GM12891 (cell line): Measurements from ENCODE around the gene LGI2.

Experiments
- POLR2A ChIP-seq: IDR thresholded peaks from 2 replicates; pipeline ENCODE4 v1.6.1; 2011; ENCODE audit warnings: low read depth, low read length, control low read depth
- POLR2AphosphoS5 ChIP-seq: IDR thresholded peaks from 2 replicates; pipeline ENCODE4 v1.6.1; 2011; ENCODE audit warnings: low read depth, low read length, control low read depth
- SPI1 ChIP-seq: IDR thresholded peaks from 2 replicates; pipeline ENCODE4 v1.6.1; 2011; ENCODE audit warnings: low read depth, low read length, control low read depth
- TAF1 ChIP-seq: IDR thresholded peaks from 2 replicates; pipeline ENCODE4 v1.6.1; 2011; ENCODE audit warnings: low read depth, low read length, control low read depth

- no peak for TF ChIP-seq POLR2A
- TF ChIP-seq POLR2AphosphoS5 = no peak
- TF ChIP-seq SPI1 = no peak
- no peak for TF ChIP-seq TAF1
These were observed 30.1 kb downstream of the LGI2 start for GRCh38 chr4:25000639-25001038.
